ENCODE results near the gene PDCD4. TPM values are rescaled to one million over a fixed set of nuclear protein-coding genes. Genes with fewer than 3 reads are reported as not detected.
A peak's percentile ranks its signal among the peaks of the same experiment; 100 is the strongest.

Gene PDCD4
- total RNA-seq, 1 experiment from 2014 or later = 32.7 TPM

GRCh38 chr10:110867807-110868465 is 3.8 kb upstream of the PDCD4 start:
- H3K27ac Mint-ChIP-seq = 0 out of 2 replicates have a peak overlapping the region, but pooled peaks have one; percentile 55
- DNase-seq (ENCODE audit: low spot score) (no peak), ATAC-seq (no peak)
- H3K27me3 Mint-ChIP-seq (ENCODE audit: low read depth) = no peaks in the 10 kb centered on the region
- POLR2A ChIA-PET = no interaction called here
- peaks cover 28% of the 10 kb centered on the region for H3K4me1 Mint-ChIP-seq
- H3K4me3 Mint-ChIP-seq = no peak overlapping the region
- no peaks in the 10 kb centered on the region for H3K9me3 Mint-ChIP-seq
- CTCF ChIA-PET = interaction anchor here (1.1 kb wide), 1 partner anchor 51 kb away, joined by 3 read pairs; the partner anchor contains the start of gene BBIP1
- TF ChIP-seq ATF1 (CRISPR knock-in tag; IDR thresholded peaks at IDR 0.05) = no peak
- TF ChIP-seq, protein P1, sequence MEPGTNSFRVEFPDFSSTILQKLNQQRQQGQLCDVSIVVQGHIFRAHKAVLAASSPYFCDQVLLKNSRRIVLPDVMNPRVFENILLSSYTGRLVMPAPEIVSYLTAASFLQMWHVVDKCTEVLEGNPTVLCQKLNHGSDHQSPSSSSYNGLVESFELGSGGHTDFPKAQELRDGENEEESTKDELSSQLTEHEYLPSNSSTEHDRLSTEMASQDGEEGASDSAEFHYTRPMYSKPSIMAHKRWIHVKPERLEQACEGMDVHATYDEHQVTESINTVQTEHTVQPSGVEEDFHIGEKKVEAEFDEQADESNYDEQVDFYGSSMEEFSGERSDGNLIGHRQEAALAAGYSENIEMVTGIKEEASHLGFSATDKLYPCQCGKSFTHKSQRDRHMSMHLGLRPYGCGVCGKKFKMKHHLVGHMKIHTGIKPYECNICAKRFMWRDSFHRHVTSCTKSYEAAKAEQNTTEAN (CRISPR knock-in tag; IDR thresholded peaks at IDR 0.05) = no peak
- TF ChIP-seq ATF2 (CRISPR knock-in tag; IDR thresholded peaks at IDR 0.05; ENCODE audit: borderline replicate concordance, low read depth) = no peak
- TF ChIP-seq, protein P2, sequence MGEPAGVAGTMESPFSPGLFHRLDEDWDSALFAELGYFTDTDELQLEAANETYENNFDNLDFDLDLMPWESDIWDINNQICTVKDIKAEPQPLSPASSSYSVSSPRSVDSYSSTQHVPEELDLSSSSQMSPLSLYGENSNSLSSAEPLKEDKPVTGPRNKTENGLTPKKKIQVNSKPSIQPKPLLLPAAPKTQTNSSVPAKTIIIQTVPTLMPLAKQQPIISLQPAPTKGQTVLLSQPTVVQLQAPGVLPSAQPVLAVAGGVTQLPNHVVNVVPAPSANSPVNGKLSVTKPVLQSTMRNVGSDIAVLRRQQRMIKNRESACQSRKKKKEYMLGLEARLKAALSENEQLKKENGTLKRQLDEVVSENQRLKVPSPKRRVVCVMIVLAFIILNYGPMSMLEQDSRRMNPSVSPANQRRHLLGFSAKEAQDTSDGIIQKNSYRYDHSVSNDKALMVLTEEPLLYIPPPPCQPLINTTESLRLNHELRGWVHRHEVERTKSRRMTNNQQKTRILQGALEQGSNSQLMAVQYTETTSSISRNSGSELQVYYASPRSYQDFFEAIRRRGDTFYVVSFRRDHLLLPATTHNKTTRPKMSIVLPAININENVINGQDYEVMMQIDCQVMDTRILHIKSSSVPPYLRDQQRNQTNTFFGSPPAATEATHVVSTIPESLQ (CRISPR knock-in tag; IDR thresholded peaks at IDR 0.05) = no peak
- TF ChIP-seq NR1H2 (CRISPR knock-in tag; IDR thresholded peaks at IDR 0.05) = no peak
- no peak for TF ChIP-seq ZNF416 (CRISPR knock-in tag; IDR thresholded peaks at IDR 0.05)
- H3K36me3 Mint-ChIP-seq = no peaks in the 10 kb centered on the region

DNA sequence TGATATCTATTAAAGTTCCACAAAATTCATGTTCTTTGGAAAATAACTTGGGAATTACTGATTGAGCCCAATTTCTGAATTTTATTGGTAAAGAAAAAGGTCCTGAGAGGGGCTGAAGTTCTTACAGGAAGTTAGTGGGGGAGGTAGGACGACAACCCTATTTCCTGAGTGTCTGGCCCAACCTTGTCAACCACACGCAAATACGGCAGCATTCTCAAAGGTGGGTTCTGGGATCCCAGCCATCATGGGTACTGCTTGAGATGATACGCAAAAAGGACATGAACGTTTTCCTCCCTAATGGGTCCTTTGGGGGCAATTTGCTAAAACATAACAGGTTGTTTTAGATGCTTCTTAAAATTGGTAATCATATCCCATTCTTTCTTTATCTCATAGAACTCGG is 2.7 kb upstream of the PDCD4 start:
- CTCF ChIA-PET = interaction anchor here (0.9 kb wide), 1 partner anchor 65 kb away, joined by 3 read pairs; no protein-coding TSS in a partner anchor
- TF ChIP-seq, protein P3, sequence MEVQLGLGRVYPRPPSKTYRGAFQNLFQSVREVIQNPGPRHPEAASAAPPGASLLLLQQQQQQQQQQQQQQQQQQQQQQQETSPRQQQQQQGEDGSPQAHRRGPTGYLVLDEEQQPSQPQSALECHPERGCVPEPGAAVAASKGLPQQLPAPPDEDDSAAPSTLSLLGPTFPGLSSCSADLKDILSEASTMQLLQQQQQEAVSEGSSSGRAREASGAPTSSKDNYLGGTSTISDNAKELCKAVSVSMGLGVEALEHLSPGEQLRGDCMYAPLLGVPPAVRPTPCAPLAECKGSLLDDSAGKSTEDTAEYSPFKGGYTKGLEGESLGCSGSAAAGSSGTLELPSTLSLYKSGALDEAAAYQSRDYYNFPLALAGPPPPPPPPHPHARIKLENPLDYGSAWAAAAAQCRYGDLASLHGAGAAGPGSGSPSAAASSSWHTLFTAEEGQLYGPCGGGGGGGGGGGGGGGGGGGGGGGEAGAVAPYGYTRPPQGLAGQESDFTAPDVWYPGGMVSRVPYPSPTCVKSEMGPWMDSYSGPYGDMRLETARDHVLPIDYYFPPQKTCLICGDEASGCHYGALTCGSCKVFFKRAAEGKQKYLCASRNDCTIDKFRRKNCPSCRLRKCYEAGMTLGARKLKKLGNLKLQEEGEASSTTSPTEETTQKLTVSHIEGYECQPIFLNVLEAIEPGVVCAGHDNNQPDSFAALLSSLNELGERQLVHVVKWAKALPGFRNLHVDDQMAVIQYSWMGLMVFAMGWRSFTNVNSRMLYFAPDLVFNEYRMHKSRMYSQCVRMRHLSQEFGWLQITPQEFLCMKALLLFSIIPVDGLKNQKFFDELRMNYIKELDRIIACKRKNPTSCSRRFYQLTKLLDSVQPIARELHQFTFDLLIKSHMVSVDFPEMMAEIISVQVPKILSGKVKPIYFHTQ (CRISPR knock-in tag; IDR thresholded peaks at IDR 0.05) = no peak
- TF ChIP-seq, protein P4, sequence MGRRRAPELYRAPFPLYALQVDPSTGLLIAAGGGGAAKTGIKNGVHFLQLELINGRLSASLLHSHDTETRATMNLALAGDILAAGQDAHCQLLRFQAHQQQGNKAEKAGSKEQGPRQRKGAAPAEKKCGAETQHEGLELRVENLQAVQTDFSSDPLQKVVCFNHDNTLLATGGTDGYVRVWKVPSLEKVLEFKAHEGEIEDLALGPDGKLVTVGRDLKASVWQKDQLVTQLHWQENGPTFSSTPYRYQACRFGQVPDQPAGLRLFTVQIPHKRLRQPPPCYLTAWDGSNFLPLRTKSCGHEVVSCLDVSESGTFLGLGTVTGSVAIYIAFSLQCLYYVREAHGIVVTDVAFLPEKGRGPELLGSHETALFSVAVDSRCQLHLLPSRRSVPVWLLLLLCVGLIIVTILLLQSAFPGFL (CRISPR knock-in tag; IDR thresholded peaks at IDR 0.05; ENCODE audit: borderline replicate concordance) = no peak
- TF ChIP-seq, protein P5, sequence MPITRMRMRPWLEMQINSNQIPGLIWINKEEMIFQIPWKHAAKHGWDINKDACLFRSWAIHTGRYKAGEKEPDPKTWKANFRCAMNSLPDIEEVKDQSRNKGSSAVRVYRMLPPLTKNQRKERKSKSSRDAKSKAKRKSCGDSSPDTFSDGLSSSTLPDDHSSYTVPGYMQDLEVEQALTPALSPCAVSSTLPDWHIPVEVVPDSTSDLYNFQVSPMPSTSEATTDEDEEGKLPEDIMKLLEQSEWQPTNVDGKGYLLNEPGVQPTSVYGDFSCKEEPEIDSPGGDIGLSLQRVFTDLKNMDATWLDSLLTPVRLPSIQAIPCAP (CRISPR knock-in tag; IDR thresholded peaks at IDR 0.05) = no peak
- TF ChIP-seq, protein P6, sequence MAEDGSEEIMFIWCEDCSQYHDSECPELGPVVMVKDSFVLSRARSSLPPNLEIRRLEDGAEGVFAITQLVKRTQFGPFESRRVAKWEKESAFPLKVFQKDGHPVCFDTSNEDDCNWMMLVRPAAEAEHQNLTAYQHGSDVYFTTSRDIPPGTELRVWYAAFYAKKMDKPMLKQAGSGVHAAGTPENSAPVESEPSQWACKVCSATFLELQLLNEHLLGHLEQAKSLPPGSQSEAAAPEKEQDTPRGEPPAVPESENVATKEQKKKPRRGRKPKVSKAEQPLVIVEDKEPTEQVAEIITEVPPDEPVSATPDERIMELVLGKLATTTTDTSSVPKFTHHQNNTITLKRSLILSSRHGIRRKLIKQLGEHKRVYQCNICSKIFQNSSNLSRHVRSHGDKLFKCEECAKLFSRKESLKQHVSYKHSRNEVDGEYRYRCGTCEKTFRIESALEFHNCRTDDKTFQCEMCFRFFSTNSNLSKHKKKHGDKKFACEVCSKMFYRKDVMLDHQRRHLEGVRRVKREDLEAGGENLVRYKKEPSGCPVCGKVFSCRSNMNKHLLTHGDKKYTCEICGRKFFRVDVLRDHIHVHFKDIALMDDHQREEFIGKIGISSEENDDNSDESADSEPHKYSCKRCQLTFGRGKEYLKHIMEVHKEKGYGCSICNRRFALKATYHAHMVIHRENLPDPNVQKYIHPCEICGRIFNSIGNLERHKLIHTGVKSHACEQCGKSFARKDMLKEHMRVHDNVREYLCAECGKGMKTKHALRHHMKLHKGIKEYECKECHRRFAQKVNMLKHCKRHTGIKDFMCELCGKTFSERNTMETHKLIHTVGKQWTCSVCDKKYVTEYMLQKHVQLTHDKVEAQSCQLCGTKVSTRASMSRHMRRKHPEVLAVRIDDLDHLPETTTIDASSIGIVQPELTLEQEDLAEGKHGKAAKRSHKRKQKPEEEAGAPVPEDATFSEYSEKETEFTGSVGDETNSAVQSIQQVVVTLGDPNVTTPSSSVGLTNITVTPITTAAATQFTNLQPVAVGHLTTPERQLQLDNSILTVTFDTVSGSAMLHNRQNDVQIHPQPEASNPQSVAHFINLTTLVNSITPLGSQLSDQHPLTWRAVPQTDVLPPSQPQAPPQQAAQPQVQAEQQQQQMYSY (CRISPR knock-in tag; IDR thresholded peaks at IDR 0.05) = no peak
- TF ChIP-seq ETV6 (CRISPR knock-in tag; IDR thresholded peaks at IDR 0.05) = no peak
- no peak for TF ChIP-seq OVOL2 (CRISPR knock-in tag; IDR thresholded peaks at IDR 0.05; ENCODE audit: borderline replicate concordance)
- TF ChIP-seq HMGA2 (CRISPR knock-in tag; IDR thresholded peaks at IDR 0.05) = no peak
- TF ChIP-seq, protein P7, sequence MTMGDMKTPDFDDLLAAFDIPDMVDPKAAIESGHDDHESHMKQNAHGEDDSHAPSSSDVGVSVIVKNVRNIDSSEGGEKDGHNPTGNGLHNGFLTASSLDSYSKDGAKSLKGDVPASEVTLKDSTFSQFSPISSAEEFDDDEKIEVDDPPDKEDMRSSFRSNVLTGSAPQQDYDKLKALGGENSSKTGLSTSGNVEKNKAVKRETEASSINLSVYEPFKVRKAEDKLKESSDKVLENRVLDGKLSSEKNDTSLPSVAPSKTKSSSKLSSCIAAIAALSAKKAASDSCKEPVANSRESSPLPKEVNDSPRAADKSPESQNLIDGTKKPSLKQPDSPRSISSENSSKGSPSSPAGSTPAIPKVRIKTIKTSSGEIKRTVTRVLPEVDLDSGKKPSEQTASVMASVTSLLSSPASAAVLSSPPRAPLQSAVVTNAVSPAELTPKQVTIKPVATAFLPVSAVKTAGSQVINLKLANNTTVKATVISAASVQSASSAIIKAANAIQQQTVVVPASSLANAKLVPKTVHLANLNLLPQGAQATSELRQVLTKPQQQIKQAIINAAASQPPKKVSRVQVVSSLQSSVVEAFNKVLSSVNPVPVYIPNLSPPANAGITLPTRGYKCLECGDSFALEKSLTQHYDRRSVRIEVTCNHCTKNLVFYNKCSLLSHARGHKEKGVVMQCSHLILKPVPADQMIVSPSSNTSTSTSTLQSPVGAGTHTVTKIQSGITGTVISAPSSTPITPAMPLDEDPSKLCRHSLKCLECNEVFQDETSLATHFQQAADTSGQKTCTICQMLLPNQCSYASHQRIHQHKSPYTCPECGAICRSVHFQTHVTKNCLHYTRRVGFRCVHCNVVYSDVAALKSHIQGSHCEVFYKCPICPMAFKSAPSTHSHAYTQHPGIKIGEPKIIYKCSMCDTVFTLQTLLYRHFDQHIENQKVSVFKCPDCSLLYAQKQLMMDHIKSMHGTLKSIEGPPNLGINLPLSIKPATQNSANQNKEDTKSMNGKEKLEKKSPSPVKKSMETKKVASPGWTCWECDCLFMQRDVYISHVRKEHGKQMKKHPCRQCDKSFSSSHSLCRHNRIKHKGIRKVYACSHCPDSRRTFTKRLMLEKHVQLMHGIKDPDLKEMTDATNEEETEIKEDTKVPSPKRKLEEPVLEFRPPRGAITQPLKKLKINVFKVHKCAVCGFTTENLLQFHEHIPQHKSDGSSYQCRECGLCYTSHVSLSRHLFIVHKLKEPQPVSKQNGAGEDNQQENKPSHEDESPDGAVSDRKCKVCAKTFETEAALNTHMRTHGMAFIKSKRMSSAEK (CRISPR knock-in tag; IDR thresholded peaks at IDR 0.05; ENCODE audit: borderline replicate concordance) = no peak

More for the DNA sequence above, 2.7 kb upstream of the PDCD4 start:
- Mint-ChIP-seq H3K27me3 (ENCODE audit: low read depth) (no peaks in the 10 kb centered on the region), H3K27ac (no peak overlapping the region; the same call in 1 of the 2 replicates), H3K36me3 (no peaks in the 10 kb centered on the region), H3K4me1 (peaks cover 35% of the 10 kb centered on the region), H3K9me3 (no peaks in the 10 kb centered on the region), H3K4me3 (no peak overlapping the region)
- no peak for DNase-seq (ENCODE audit: low spot score)
- POLR2A ChIA-PET = no interaction called here
- ATAC-seq = no peak

Data from WTC11 (cell line).